Measurements from ENCODE around the gene RBM23. TPM values are rescaled to one million over a fixed set of nuclear protein-coding genes. Genes with fewer than 3 reads are reported as not detected.

RBM23 gene
- total RNA-seq, 1 donor from 2014 or later, result 170 TPM

DNA sequence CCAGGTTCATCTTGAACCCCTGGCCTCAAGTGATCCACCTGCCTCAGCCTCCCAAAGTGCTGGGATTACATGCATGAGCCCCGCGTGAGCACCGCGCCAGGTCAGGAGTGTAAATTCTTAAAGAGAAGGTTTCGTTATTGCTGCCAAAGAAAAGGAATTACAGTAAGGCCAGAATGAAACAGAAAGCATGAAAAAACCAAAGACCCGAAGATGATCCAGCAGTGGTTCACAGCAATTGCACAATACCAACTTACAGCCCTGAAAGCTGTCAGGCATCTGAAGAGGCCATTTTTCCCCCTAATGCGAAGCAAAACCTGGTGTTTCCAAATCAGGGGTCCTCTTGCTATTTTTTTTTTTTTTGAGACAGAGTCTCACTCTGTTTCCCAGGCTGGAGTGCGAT is 10.3 kb downstream of the RBM23 start:
- H3K4me1 ChIP-seq, result no peaks in the 10 kb centered on the region
- H4K20me1 ChIP-seq (ENCODE audit: low read depth), result peaks cover 20% of the 10 kb centered on the region
- no peak overlapping the region for H2AFZ ChIP-seq (replicated peaks)
- no peak overlapping the region for H3K27ac ChIP-seq
- peaks cover 4% of the 10 kb centered on the region for H3K36me3 ChIP-seq
- no peak overlapping the region for H3K9ac ChIP-seq
- Mint-ChIP-seq H3K9me3 (no peaks in the 10 kb centered on the region), H3K27ac (no peak overlapping the region), H3K27me3 (ENCODE audit: insufficient read depth, low read depth) (no peaks in the 10 kb centered on the region), H3K36me3 (peaks cover 45% of the 10 kb centered on the region), H3K4me3 (no peak overlapping the region), H3K4me1 (peaks cover 4% of the 10 kb centered on the region)
- no peak for DNase-seq (ENCODE audit: low spot score)
- TF ChIP-seq, protein P1, sequence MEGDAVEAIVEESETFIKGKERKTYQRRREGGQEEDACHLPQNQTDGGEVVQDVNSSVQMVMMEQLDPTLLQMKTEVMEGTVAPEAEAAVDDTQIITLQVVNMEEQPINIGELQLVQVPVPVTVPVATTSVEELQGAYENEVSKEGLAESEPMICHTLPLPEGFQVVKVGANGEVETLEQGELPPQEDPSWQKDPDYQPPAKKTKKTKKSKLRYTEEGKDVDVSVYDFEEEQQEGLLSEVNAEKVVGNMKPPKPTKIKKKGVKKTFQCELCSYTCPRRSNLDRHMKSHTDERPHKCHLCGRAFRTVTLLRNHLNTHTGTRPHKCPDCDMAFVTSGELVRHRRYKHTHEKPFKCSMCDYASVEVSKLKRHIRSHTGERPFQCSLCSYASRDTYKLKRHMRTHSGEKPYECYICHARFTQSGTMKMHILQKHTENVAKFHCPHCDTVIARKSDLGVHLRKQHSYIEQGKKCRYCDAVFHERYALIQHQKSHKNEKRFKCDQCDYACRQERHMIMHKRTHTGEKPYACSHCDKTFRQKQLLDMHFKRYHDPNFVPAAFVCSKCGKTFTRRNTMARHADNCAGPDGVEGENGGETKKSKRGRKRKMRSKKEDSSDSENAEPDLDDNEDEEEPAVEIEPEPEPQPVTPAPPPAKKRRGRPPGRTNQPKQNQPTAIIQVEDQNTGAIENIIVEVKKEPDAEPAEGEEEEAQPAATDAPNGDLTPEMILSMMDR (IDR thresholded peaks at IDR 0.05), result no peak
- TF ChIP-seq EZH2 (IDR thresholded peaks at IDR 0.05), result no peak
- no peak for TF ChIP-seq EZH2phosphoT487 (IDR thresholded peaks at IDR 0.05)
- no peak overlapping the region for H3K4me3 ChIP-seq
- H3F3A ChIP-seq (ENCODE audit: low read depth), result peaks cover 4% of the 10 kb centered on the region
- no peak overlapping the region for H3K4me2 ChIP-seq
- peaks cover 32% of the 10 kb centered on the region for H3K79me2 ChIP-seq (ENCODE audit: low read depth)
- no peaks in the 10 kb centered on the region for H3K9me3 ChIP-seq (ENCODE audit: low read depth)
- H3K27me3 ChIP-seq, result no peaks in the 10 kb centered on the region

DNA sequence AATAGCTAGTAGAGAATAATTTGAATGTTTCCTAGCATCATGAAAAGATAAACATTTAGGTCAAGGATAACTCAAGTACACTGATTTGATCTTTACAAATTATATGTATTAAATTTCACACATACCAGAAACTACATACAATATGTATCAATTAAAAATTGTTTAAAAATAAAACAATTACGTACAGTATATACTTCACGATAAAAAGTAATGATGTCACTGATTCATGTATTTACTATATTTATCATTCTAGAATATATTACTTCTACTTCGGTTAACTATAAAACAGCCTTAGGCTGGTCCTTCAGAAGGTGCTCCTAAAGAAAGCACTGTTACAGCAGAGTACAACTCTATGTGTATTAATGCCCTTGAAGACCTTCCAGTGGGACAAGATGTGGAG is 11.5 kb downstream of the RBM23 start:
- Histone ChIP-seq H3K36me3 (peaks cover 4% of the 10 kb centered on the region), H3K4me3 (no peak overlapping the region), H3K9me3 (ENCODE audit: low read depth) (no peaks in the 10 kb centered on the region), H3K27me3 (no peaks in the 10 kb centered on the region), H4K20me1 (ENCODE audit: low read depth) (peaks cover 16% of the 10 kb centered on the region), H2AFZ (replicated peaks) (no peak overlapping the region), H3K79me2 (ENCODE audit: low read depth) (peaks cover 20% of the 10 kb centered on the region), H3K4me1 (no peaks in the 10 kb centered on the region), H3K4me2 (no peak overlapping the region), H3K27ac (no peak overlapping the region), H3F3A (ENCODE audit: low read depth) (peaks cover 9% of the 10 kb centered on the region), H3K9ac (no peak overlapping the region)
- Mint-ChIP-seq H3K36me3 (peaks cover 44% of the 10 kb centered on the region), H3K27me3 (ENCODE audit: insufficient read depth, low read depth) (no peaks in the 10 kb centered on the region), H3K4me3 (no peak overlapping the region), H3K9me3 (no peaks in the 10 kb centered on the region), H3K4me1 (peaks cover 4% of the 10 kb centered on the region), H3K27ac (no peak overlapping the region)
- no peak for DNase-seq (ENCODE audit: low spot score)
- TF ChIP-seq EZH2phosphoT487 (IDR thresholded peaks at IDR 0.05), result no peak
- no peak for TF ChIP-seq EZH2 (IDR thresholded peaks at IDR 0.05)
- TF ChIP-seq, protein P1 (IDR thresholded peaks at IDR 0.05), result no peak

DNA sequence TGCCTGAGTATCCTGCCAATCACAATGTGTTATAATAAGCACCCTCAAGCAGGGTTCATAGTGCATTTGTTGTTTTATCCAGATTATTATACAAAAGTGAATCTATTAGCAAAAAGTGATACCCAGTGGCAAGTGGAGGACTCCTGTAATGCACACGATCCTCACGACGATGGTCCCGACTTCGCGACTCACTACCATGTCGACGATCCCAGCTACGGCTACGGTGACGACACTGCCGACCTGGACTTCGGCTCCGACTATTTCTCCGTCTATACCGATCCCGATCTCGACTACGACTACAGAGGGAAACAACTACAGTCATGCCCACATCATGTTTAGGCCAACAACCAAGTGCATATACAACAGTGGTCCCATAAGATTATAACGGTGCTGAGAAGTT is 12.9 kb downstream of the RBM23 start:
- H3K27ac ChIP-seq, result no peak overlapping the region
- DNase-seq (ENCODE audit: low spot score), result no peak
- H3K27ac Mint-ChIP-seq, result no peak overlapping the region
- H2AFZ ChIP-seq (replicated peaks), result no peak overlapping the region
- no peak overlapping the region for H3K4me2 ChIP-seq
- H3K4me3 Mint-ChIP-seq, result no peak overlapping the region
- TF ChIP-seq EZH2phosphoT487 (IDR thresholded peaks at IDR 0.05) (no peak), EZH2 (IDR thresholded peaks at IDR 0.05) (no peak)
- TF ChIP-seq, protein P1 (IDR thresholded peaks at IDR 0.05), result no peak
- H3K9me3 ChIP-seq (ENCODE audit: low read depth), result no peaks in the 10 kb centered on the region
- no peaks in the 10 kb centered on the region for H3K9me3 Mint-ChIP-seq
- H3K27me3 ChIP-seq, result no peaks in the 10 kb centered on the region
- H3K4me1 ChIP-seq, result no peaks in the 10 kb centered on the region
- H3K79me2 ChIP-seq (ENCODE audit: low read depth), result peaks cover 7% of the 10 kb centered on the region
- peaks cover 4% of the 10 kb centered on the region for H3K36me3 ChIP-seq
- H3K4me3 ChIP-seq, result no peak overlapping the region
- H3K9ac ChIP-seq, result no peak overlapping the region
- peaks cover 2% of the 10 kb centered on the region for H3K27me3 Mint-ChIP-seq (ENCODE audit: insufficient read depth, low read depth)
- peaks cover 46% of the 10 kb centered on the region for H3K36me3 Mint-ChIP-seq
- H3F3A ChIP-seq (ENCODE audit: low read depth), result peaks cover 9% of the 10 kb centered on the region
- peaks cover 2% of the 10 kb centered on the region for H4K20me1 ChIP-seq (ENCODE audit: low read depth)
- peaks cover 4% of the 10 kb centered on the region for H3K4me1 Mint-ChIP-seq
